NK-92 (cell line): ENCODE measurements around the gene ANAPC1.
"Not testable (repeated sequence)": the region's sequence is repeated elsewhere in the genome, so short reads cannot be mapped to it uniquely, and the experiment has no call there.

ENCODE experiments used
- DNase-seq: peaks from one replicate; lab custom pipeline; 2025; ENCODE audit not compliant: unreplicated experiment; lab: John Stamatoyannopoulos, UW

Gene ANAPC1

GRCh38 chr2:111904726-111905474 is 20.9 kb upstream of the ANAPC1 start:
- DNase-seq = no peak

- no peak for DNase-seq
These were observed 20.0 kb upstream of the ANAPC1 start for GRCh38 chr2:111903930-111904439.

- no peak for DNase-seq
These were observed 19.5 kb upstream of the ANAPC1 start for GRCh38 chr2:111903516-111903915.

- DNase-seq = no peak
These were observed 16.9 kb upstream of the ANAPC1 start for GRCh38 chr2:111900859-111901258.

GRCh38 chr2:111898703-111899514 is 14.9 kb upstream of the ANAPC1 start:
- no peak for DNase-seq

GRCh38 chr2:111897924-111898702 is 14.1 kb upstream of the ANAPC1 start, which contains the start of gene MERTK:
MERTK (plus strand) TSS chr2:111898607; CDS start chr2:111898736, 129 bp downstream.
- no peak for DNase-seq

GRCh38 chr2:111897630-111897923 is 13.6 kb upstream of the ANAPC1 start:
- DNase-seq = no peak

GRCh38 chr2:111896576-111896975 is 12.6 kb upstream of the ANAPC1 start:
- no peak for DNase-seq

GRCh38 chr2:111896024-111896423 is 12.0 kb upstream of the ANAPC1 start:
- no peak for DNase-seq

- DNase-seq = no peak
These were observed 585 bp upstream of the ANAPC1 start for GRCh38 chr2:111884592-111884964.

- DNase-seq = not testable (repeated sequence)
These were observed 11.2 kb downstream of the ANAPC1 start for GRCh38 chr2:111872806-111873205.

- DNase-seq = not testable (repeated sequence)
These were observed 18.9 kb downstream of the ANAPC1 start for GRCh38 chr2:111865124-111865523.

- DNase-seq = not testable (repeated sequence)
These were observed 24.0 kb downstream of the ANAPC1 start for GRCh38 chr2:111860005-111860404.

- DNase-seq = not testable (repeated sequence)
These were observed 31.4 kb downstream of the ANAPC1 start for GRCh38 chr2:111852544-111852943.

GRCh38 chr2:111850646-111851045 is 33.3 kb downstream of the ANAPC1 start:
- not testable (repeated sequence) for DNase-seq

- not testable (repeated sequence) for DNase-seq
These were observed 44.2 kb downstream of the ANAPC1 start for GRCh38 chr2:111839625-111840282.

- DNase-seq = not testable (repeated sequence)
These were observed 45.0 kb downstream of the ANAPC1 start for GRCh38 chr2:111838992-111839391.

GRCh38 chr2:111834221-111834620 is 49.8 kb downstream of the ANAPC1 start:
- not testable (repeated sequence) for DNase-seq

GRCh38 chr2:111830479-111830878 is 53.5 kb downstream of the ANAPC1 start:
- DNase-seq = not testable (repeated sequence)

GRCh38 chr2:111828217-111828766 is 55.7 kb downstream of the ANAPC1 start:
- DNase-seq = not testable (repeated sequence)
